Measurements from ENCODE around the gene FGF21.
"Not testable (repeated sequence)": the region's sequence is repeated elsewhere in the genome, so short reads cannot be mapped to it uniquely, and the experiment has no call there.

The FGF21 gene, protein sequence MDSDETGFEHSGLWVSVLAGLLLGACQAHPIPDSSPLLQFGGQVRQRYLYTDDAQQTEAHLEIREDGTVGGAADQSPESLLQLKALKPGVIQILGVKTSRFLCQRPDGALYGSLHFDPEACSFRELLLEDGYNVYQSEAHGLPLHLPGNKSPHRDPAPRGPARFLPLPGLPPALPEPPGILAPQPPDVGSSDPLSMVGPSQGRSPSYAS

DNA sequence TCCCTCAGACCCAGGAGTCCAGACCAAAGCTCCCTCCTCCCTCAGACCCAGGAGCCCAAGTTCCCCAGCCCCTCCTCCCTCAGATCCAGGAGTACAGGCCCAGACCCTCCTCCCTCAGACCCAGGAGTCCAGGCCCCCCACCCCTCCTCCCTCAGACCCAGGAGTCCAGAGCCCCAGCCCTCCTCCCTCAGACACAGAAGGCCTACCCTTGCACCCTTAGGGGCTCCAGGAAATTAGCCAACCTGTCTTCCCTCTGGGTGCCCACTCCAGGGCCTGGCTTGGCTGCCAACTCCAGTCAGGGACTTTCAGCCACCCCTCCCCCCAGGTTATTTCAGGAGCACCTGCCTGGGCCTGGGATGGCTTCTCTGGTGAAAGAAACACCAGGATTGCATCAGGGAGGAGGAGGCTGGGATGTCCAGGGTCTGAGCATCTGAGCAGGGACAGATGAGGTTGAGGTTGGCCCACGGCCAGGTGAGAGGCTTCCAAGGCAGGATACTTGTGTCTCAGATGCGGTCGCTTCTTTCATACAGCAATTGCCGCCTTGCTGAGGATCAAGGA is at the start of gene FGF21:
Gene FGF21 (plus strand): TSS at position 441 of the 558 bp plus-strand sequence. CDS start 713 bp downstream, outside the sequence.
- peak in 1 of 2 experiments; percentile 56 for DNase-seq
- TF ChIP-seq POLR2A (IDR thresholded peaks at IDR 0.05; ENCODE audit: low read length) (no peak), GATA1 (IDR thresholded peaks at IDR 0.05; ENCODE audit: low read depth, low read length) (no peak)

GRCh38 chr19:48708471-48708870 is 46.9 kb upstream of the FGF21 start:
- TF ChIP-seq POLR2A (IDR thresholded peaks at IDR 0.05; ENCODE audit: low read length) (no peak), GATA1 (IDR thresholded peaks at IDR 0.05; ENCODE audit: low read depth, low read length) (no peak)
- DNase-seq: no peak

- TF ChIP-seq POLR2A (IDR thresholded peaks at IDR 0.05; ENCODE audit: low read length) (no peak), GATA1 (IDR thresholded peaks at IDR 0.05; ENCODE audit: low read depth, low read length) (no peak)
- no peak for DNase-seq
Observed at GRCh38 chr19:48711106-48711662, 44.1 kb upstream of the FGF21 start.

DNA sequence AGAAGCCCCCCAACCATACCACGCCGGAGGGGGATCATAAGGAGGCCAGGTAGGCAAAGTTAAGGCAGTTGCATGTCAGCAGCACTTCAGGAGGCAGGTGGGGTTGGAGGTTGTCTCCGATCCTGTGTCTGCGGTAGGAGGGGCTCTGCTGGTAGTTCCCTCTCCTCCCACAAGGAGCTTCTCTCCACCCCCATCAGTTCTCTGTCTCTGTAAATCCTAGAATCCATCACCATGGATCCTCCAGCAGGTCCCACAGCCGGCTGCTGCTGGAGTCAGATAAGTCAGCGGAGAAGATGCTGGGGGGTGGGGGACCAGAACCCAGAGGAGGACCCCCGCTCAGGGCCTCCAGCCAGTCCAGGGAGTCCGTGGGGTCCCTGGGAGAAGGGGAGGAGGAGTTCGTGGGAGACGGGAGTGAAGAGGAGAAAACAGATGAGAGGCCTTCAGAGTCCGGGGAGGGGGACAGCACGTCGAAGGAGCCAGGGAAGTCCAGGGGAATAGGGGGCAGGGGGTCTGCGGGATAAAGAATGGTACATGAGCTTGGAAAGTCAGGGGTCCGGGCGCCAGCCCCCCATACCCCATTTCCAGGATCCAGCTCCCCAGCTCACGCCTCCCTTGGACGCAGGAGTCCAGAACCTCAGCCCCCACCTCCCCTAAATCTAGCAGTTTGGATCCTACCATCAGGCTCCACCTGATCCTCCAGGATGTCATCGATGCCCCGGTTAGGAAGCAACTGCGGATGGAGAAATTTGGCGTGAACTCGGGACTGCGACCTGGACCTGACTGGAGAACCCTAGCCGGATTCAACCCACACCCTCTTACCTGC is 42.1 kb upstream of the FGF21 start:
- TF ChIP-seq GATA1 (IDR thresholded peaks at IDR 0.05; ENCODE audit: low read depth, low read length): no peak
- no peak for TF ChIP-seq POLR2A (IDR thresholded peaks at IDR 0.05; ENCODE audit: low read length)
- DNase-seq: no peak

GRCh38 chr19:48713864-48714755 is 41.2 kb upstream of the FGF21 start:
- DNase-seq: peak; percentile 100
- TF ChIP-seq POLR2A (IDR thresholded peaks at IDR 0.05; ENCODE audit: low read length): no peak
- no peak for TF ChIP-seq GATA1 (IDR thresholded peaks at IDR 0.05; ENCODE audit: low read depth, low read length)

DNA sequence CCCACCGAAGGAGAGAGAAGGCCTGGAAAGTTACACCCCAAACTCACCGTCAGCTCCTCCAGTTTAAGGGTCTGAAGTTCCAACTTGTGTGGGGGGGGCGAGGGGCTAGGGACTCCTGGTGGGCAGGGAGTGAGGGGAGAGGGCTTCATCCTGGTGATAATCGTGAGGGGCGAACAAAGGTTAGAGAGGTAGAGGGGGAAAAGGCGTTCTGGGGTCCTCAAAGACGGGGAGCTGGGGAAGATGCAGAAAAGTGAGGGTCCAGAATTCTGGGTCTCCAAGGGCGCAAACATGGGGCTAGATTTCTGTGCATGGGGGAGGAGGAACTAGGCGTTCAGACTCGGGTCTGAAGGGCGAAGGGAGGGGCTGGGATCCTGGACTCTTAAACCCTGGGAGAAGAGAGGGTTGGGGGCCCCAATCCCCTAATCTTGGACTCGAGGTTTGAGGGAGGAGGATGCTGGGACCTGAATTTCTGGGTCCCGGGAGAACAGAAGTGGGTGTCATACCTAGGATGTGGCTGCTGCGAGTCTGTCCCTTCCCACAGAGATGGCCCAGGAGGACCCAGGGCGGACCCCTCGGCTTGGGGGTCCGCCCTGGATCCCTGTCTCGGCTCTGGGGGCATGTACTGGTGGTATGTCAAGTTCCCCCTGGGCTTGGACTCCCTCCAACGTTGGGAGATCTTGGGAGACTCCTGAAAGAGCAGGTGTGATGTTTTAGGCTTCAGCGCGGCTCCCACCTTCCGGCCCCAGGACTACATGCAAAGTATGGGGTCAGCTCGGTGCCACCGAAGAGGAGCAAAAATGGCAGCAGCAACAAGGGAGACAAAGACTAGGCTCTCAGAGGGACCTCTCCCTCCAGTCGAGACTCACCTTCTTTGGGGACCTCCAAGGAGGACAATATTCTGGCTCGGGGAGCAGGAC is 40.3 kb upstream of the FGF21 start:
- no peak for TF ChIP-seq GATA1 (IDR thresholded peaks at IDR 0.05; ENCODE audit: low read depth, low read length)
- TF ChIP-seq POLR2A (IDR thresholded peaks at IDR 0.05; ENCODE audit: low read length): no peak
- no peak for DNase-seq

DNA sequence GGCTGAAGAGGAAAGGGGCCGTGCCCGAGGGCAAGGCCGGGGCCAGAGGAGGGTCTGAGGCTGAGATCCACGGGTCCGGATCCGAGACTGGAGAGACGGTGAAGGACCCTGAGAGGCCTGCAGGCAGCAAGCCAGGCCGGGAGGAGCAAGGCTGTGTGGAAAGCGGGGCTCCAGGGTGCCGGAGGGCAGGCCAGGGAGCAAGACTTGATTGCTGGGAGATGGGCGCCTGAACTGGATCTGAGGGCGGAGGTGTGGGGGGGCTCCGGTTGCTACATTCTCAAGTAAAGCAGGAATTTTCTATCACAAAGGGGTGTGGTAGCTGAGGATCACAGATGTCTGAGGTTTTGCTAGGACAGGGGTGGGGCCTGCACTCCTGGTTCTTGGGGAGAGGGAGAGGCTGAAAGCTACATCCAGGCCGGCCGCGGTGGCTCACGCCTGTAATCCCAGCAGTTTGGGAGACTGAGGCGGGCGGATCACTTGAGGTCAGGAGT is 39.6 kb upstream of the FGF21 start:
- TF ChIP-seq GATA1 (IDR thresholded peaks at IDR 0.05; ENCODE audit: low read depth, low read length): no peak
- TF ChIP-seq POLR2A (IDR thresholded peaks at IDR 0.05; ENCODE audit: low read length): no peak
- no peak for DNase-seq

DNA sequence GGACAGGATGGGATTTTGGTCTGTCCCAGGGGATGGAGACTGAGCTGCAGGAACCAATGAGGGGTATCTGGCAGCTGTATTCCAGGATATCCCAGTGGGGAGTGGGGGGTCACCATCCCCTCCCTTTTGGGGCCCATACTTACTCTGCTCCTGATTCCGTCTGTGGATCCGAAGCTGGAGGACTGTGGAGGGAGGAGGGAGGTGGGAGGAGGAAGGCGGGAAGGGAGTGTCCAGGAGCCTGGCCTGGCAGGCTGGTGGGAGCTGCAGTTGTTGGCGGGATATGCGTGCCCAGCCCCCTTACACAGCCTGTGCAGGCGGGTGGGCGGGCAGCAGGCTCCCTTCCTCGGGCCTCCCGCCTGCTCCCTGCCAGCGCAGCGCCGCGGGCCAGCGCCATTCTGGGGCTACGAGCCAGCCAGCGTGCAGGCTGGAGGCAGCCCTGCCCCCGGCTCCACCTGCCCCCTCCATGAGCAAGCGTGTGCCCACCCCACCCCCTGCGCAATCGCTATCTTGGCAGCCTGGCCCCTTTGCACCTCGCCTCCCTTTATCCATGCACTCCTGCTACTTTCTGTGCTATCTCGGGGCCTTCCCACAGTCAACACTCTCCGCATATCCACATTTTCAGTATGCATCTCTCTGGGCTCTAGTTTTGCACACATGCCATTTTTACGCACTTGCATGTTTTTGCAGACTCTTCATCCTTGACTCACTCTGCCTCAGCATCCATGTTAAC is 38.6 kb upstream of the FGF21 start:
- DNase-seq: peak in 1 of 2 experiments; percentile 68

DNA sequence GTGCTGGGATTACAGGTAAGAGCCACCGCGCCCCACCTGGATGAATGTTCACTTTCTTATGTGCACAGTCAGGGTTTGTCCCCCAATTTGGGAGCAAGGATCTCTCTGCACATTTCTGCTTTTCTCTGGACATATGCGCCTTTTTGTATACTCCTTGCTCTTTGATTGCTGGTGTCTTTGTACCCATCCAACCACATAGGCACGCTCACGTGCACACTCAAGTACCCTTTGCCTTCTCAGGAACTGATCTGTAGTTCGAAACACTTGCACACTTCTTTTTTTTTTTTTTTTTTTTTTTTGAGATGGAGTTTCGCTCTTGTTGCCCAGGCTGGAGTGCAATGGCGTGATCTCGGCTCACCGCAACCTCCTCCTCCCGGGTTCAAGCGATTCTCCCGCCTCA is 37.2 kb upstream of the FGF21 start:
- DNase-seq: not testable (repeated sequence)

More for the DNA sequence above, 38.6 kb upstream of the FGF21 start:
- TF ChIP-seq GATA1 (IDR thresholded peaks at IDR 0.05; ENCODE audit: low read depth, low read length) (no peak), POLR2A (IDR thresholded peaks at IDR 0.05; ENCODE audit: low read length) (no peak)

DNA sequence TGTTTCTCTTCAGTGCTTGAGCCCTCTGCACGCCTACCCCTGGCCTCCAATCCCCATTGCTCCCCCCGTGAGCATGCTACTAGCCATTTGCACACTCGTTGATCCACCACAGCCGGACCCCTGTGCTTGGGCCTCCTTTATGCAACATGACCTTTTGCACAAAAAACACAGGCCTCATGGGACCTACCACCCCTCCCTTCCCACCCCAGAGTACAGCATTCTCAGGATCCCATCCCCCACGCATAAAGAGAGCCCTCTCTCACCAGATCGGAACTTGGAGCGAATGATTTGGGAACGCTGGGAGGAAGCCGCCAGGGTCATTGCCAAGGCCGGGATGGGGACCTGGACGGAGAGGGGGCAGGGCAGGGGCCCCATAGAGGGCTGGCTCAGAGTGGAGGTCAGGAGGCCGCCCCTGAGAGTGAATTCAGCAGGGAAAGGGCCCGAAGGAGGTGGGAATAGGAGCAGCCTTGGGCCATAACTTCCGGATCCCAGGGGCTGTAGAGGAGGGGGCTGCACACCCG is 36.6 kb upstream of the FGF21 start:
- no peak for DNase-seq
- TF ChIP-seq POLR2A (IDR thresholded peaks at IDR 0.05; ENCODE audit: low read length) (no peak), GATA1 (IDR thresholded peaks at IDR 0.05; ENCODE audit: low read depth, low read length) (no peak)

DNA sequence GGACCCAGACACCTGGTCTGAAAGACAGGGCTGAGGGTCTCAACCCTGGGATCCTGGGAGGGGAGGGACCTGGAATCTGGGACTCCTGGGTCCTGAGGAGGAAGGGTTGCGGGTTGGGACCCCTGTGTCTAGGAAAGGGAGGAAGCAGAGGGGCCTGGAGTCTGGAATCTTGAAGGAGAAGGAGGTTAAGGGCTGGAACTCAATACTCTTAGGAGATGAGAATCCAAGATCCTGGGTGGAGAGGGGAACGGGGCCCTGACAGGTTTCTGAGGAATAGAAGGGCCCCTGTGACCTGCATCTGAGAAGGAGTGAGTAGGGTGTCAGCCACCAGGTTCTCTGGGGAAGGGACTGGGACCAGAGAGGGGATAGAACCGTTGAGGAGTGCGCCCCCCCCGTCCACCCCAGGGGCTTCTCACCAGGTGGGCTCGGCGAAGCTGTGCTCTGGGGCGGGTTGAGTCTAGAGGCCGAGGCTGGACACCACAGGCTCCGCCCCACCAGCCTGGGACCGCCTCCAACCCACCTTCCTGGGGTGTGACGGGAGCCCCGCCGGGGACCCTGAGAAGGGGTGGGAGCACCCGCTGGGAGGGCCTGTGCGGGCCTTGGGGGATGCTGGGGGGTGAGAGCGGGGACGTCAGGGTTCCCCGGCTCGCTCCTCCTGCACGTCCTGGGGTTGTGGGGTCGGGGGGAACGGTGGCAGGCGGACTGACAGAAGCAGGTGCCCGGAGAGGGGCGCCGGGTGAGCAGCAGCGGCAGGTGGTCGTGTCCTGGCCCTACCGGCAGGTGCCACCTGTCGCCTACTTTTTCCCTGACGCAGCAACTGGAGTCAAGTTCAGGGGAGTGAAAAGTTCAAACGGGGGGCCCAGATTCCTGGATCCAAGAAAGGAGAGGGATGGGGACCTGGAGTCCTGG is 35.8 kb upstream of the FGF21 start, which contains the start of gene MAMSTR:
Gene MAMSTR (minus strand): TSS at position 463 of the 909 bp plus-strand sequence. CDS start 694 bp downstream, outside the sequence.
- TF ChIP-seq POLR2A (IDR thresholded peaks at IDR 0.05; ENCODE audit: low read length) (no peak), GATA1 (IDR thresholded peaks at IDR 0.05; ENCODE audit: low read depth, low read length) (no peak)
- DNase-seq: no peak

Measured in erythroblast (primary cell).